Suppressor macrophage (primary cell): ENCODE measurements around the gene NTN5.
A peak's percentile ranks its signal among the peaks of the same experiment; 100 is the strongest.
"Not testable (repeated sequence)": the region's sequence is repeated elsewhere in the genome, so short reads cannot be mapped to it uniquely, and the experiment has no call there.

ENCODE experiments used
- DNase-seq, 4 experiments: peaks; one replicate each; pipeline ENCODE4 v3.0.0-alpha.2; 2020 to 2022

NTN5 gene

DNA sequence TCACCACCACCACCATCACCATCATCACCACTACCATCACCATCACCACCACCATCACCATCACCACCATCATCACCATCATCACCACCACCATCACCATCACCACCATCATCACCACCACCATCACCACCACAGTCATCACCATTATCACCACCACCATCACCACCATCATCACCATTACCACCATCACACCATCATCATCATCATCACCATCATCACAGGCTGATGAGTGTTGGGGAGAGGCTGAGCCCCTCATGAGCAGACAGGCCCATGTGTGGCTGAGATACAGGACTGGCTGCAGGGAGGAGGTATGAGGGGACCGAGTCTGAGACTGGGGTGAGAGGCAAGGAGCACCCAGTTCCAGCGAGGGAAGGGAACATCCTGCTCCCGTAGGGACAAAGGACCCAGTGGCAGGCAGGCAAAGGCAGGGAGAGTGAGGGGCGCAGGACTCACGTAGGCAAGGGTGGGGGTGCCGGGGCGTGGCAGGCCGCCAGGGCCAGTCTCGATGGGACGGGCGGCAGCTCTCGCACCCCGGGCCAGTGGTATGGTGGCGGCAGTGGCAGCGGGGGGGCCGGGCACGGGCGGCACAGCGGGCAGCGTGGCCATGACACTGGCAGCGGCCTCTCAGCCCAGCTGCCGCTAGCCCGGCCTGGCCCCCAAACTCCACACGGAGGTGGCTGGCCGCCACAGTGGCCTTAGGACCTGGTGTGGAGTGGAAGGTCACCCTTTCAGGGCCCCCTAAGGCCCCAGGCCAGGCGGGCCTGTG, 2.7 kb downstream of the NTN5 start:
- DNase-seq = no peak

DNA sequence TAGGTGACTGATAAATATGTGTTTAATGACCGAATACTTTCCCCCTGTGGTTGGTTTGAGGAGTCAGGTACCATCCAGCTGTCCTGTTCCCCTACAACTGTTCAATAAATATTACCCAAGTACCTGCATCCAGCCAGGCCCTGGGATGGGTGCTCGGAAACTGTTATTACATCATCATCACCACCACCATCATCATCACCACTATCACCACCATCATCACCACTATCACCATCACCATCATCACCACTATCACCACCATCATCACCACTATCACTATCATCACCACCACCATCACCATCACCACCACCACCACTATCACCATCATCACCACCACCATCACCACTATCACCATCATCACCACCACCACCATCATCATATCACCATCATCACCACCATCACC, 4.1 kb downstream of the NTN5 start:
- DNase-seq = no peak

DNA sequence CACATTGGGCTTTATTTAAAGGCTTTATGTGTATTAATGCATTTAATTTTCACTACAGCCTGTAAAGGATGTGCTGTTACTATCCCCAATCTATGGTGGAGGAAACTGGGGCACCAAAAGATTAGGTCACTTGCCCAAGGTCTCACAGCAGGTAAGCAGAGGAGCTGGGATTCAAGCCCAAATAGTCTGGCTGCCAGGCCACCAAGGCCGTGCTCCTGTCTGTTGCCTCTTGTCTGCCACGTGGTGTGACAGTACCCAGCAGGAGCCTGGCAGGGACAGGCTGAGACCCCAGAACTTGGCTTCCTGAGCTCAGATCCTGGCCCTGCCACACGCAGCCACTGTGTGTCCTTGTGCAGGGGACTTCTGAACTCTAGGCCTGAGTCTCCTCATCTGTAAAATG, 4.5 kb downstream of the NTN5 start:
- no peak for DNase-seq

DNA sequence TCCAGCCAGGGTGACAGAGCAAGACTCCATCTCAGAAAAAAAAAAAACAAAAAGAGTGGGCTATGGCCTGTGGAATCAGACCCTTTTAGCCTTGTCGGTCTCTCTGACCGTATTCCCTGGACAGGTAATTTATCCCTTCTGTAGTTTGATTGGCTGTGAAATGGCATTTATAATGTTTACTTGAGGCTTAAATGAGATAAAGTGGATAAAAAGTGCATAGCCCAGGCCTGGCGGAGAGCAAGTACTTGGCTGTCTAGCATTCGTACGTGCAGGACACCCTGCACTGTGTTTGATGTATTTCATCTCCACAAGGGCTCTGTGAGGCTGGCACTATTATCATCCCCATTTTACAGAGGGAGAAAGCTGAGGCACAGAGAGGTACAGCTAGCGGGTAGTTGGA, 7.0 kb downstream of the NTN5 start:
- DNase-seq = no peak

DNA sequence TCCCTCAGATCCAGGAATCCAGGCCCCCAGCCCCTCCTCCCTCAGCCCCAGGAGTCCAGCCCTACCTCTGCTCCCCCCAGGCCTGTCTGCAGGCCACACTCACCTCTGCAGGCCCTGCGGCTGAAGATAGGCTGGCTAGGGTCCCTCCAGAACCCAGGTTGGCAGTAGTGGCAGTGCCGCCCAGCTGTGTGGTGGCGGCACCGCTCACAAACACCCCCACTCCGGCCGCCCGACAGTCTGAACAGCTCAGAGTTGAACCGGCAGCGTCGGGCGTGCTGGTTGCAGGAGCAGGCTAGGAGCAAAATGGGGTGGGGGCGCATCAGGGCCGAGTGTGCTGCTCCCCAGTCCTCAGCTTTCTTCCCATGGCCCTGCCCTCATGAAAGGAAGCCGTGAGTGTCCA, 8.3 kb downstream of the NTN5 start:
- no peak for DNase-seq

DNA sequence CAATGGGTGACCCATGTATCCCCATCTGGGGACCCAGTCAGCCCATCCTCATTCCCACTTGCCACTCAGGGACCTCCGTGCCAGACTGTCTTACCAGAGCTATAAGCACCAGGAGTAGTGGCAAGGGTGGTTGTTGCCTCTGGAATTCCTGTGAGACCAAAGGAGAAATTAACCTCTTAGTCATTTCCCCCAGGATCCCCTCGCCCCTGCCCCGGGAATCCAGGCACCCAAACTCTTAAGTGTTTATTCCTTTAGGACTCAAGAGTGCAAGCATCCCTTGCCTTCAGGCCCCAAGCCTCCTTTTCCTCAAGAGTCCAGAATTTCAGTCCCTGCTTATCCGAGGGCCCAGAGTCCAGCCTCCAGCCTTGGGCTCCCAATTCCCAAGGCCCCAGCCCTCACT, 9.2 kb downstream of the NTN5 start:
- DNase-seq = no peak

DNA sequence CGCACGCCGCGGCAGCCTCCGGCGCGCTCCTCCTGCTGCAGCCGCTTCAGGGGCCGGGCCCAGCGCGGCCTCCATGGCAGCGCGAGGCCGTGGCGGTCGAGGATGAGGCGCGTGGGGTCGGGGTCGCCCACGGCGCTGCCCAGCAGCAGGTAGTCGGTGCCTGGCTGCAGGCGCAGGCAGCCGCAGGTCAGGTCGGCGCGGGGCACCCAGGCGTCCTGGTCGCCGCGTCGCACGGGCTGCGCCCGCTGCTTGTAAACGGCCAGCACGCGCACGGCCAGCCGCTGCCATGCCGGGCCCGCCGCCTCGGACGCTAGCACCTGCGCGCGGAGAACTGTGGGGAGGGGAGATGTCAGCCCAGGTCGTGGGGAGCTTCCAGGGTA, 11.1 kb downstream of the NTN5 start:
- no peak for DNase-seq

DNA sequence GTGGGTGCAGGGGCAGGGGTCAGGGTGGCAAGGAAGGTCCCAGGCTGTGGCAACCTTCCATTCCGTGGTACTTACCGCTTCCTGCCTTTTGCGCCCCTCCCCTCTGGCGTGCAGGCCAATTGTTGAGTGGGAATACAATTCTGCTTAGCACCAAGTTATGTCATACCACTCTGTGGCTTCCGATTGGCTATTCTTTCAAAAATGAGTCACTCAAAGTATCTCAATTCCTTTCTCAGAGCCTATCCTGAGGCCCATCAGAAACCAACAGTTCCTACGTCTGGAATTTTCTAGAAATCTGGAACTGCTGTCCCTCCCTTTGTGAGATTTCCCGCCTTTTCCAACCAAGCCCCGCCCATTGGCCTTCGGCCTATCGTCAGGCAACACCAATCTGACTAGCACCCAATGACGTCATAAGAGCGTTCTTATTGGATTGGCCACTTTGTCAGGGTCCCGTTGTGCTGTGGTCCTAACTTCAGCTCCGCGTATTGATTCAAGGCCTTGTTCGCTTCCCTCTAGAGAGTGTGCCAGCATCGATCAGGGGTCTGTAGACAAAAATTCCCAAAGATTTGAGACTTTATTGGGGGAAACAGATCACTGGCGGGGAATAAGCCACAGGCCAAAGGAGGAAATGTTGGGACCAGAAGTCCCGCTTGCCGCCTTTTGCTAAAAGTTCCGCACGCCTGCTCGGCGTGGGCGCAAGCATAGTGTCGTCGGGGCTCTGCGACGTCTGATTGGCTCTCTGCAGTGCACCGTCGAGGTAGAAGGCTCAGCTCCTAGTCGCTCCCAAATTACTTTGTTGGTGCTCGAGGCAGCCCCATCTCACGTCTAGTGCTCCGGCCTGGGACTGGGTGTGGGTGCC, 11.7 kb downstream of the NTN5 start:
- peak; percentile 89 to 93 (median 90) for DNase-seq

DNA sequence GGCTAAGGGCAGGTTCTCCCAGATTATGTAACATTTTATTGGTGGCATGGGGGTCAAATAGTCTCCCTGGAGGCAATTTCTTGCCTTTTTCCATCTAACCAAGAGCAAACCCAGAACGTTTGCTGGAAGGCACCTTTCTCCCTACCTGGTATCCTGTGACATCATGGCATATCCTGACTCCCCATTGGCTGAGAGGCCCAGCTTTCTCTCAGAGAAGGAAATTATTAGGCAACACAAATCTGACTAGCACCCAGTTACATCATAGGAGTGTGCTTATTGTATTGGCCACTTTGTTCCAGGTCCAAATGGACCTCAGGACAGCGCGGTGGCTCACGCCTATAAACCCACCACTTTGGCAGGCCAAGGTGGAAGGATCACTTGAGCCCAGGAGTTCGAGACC, 13.0 kb downstream of the NTN5 start:
- peak; percentile 21 to 47 (median 34) for DNase-seq

DNA sequence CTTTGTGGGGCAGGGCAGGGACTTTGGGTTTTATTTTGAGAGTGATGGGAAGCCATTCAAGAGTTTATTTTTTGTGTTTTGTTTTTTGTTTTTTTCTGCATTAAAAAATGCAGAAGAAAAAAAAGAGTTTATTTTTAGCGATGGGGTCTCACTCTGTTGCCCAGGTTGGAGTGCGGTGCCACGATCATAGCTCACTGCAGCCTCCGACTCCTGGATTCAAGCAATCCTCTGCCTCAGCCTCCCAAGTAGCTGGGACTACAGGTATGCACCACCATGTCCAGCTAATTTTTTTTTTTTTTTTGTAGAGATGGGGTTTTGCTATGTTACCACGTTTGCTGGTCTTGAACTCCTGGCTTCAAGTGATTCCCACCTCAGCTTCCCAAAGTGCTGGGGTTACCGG, 14.3 kb downstream of the NTN5 start:
- no peak for DNase-seq

DNA sequence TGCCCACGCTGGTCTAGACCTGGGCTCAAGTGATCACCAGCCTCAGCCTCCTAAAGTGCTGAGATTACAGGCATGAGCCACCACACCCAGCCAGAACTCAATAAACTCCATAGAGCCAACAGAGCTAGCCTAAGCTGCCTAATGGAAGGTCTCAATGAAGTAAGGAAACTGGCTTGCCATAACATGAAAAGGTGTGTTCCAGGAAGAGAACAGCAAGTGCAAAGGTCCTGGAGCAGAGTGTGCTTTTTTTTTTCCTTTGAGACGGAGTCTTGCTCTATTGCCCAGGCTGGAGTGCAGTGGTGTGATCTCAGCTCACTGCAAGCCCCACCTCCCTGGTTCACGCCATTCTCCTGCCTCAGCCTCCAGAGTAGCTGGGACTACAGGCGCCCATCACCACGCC, 15.0 kb downstream of the NTN5 start:
- not testable (repeated sequence) for DNase-seq

DNA sequence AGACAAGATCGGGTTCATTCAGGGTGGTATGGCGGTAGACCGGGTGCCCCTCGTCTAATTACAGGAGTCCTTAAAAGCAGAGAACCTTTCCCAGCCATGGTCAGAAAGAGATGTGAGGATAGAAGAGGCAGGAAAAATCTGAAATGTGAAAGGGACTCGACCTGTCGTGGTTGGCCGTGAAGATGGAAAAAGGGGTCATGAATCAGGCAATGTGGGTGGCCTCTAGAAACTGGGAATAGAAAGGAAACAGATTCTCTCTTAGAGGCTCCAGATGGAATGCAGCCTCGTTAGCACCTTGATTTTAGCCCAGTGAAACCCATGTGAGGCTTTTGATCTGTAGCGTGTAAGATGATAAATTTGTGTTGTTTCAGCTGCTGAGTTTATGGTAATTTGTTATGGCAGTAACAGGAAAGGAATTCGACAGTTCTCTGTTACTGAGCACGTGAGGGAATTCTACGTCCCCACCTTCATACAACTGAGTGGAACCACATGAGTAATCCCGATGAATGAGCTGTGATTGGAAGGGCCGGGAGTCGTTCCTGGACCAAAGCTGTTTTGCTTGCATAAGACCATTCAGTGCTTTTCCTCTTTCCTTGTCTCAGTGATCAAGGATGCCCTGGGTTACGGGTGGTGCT, 15.9 kb downstream of the NTN5 start:
- no peak for DNase-seq

DNA sequence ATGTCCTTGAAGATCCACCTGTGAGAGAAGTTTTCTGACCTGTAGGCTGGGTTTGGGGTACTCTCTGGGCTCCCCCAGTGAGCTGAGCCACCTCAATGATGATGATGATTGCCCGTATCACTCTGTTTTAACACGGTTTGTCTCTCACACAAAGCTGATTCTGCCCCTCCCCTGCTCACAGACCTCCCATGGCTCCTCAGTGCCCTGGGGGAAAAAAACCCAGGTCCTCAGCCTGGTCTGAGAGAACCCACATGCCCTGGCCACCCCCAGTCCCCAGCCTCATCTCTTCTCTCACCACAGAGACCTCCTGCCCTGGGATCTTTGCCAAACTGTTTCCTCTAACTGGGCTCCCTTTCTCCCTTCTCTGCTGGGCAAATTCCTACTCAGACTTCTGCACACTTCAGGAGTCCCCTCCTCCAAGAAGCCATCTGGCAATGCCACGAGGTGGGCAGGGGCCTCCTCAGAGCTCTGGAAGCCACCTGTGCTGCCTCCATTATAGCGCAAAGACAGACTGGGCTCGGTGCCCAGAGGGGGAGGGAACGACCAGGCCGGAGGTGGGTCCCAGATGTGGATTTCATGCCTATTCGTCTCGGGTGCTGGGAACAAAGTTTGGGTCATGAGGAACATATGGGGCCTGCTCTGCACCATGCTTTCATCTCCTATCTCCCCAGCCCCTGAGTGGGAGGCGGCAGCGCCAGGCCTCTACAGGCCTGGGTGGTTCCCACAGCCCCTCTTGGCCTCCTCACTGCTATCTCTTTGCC, 18.3 kb downstream of the NTN5 start:
- no peak for DNase-seq

DNA sequence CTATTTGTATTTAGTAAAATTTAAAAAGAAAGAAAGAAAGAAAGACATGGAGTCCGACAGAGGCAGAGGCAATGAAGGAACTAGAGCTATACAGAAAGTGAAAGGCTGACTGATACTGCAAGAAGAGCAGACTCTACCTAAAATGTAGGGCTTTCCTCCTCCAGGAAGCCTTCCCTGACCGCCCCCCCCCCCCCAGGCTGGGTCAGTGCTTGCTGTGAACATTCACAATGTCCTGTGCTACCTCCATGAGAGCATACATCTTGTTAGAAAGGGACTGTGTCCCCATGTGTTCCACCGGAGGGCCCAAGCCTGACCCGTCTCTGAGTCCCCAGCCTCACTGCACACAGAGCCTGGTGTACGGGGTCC, 21.2 kb downstream of the NTN5 start:
- DNase-seq = no peak

DNA sequence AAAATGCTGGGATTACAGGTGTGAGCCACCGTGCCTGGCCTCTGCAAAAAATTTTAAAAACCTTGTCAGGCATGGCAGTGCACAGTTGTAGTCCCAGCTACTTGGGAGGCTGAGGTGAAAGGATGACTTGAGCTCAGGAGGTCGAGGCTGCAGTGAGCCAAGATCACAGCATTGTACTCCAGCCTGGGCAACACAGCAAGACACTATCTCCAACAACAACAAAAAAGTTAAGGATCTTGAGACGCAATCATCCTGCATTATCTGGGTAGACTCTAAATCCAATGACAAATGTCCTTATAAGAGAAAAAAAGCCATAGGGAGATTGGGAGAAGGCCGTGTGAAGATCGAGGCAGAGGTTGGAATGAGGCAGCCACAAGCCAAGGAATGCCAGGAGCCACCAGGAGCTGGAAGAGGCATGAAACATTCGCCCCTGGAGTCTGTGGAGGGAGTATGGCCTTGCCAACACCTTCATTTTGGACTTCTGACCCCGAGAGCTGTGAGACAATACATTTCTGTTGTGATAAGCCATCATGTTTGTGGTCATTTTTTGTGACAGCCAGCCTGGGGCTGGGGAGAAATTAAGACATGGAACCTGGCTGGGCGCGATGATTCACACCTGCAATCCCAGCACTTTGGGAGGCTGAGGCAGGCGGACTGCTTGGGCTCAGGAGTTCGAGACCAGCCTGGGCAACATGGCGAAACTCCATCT, 21.7 kb downstream of the NTN5 start:
- DNase-seq = no peak

DNA sequence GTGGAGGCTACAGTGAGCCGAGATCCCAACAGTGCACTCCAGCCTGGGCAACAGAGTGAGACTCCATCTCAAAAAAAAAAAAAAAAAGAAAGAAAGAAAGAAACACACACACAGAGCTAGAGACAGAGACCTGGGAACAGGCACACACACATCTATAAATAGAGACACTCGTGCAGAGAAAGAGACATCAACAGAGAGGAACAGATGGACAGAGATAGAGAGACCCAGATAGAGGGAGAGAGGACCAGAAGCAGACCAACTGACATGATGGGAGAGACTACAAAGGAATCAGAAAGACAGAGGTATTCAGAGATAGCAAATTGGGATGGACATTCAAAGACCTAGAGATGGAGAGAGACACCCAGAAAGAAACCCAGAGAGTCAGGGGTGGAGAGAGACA, 24.7 kb downstream of the NTN5 start:
- DNase-seq = no peak

DNA sequence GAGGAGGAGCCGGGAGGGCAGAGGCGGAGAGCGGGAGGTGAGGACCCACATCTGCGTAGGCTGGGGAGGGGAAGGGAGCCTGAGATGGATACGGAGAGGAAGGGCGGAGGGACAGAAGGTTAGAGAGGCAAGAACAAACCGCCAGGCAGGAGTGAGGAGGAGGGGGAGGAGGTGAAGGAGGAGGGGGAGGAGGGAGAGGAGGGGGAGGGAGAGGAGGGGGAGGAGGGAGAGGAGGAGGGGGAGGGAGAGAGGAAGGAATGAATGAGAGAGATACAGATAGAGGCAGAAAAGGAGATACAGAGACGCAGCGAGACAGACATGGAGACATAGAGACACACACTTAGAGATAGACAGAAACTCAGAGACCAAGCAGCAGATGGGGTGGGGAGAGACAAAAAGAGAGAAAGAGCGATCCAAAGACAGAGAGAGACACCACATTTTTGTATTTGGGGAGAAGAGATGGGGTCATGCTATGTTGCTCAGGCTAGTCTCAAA, 26.0 kb downstream of the NTN5 start:
- DNase-seq = no peak

DNA sequence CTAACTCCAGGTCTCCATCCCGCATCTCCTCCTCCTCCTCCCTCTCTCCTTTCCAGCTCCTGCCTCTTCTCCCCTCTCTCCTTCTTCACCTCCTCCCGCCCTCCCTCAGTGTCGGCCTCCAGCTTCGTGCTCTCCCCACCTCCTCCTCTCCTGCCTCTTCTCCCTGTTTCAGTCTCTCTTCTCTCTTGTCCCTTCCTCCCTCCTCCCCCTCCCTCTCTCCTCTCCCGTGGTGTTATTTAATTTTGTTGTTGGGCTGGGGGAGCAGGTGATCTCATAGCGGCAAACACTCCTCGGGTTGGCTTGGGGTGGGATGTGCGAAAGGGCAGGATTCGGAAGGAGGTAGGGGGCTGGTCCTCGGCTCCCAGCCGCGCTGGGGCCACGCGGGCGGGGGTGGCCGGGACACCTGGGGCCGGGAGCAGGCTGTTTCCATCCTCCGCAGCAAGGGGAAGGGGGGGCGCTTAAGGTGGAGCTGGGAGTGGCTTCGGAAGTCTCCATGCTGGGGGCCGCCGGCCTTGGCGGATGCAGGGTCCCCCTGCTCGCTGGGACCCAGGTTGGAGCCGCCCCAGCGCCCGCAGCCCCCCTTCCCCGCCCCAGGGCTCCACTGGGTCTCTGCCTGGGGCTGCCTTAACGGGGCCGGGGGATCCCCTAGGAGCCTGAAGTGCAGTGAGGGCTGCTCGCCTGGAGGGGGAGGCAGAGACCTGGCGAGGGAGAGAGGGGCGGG, 26.7 kb downstream of the NTN5 start, which contains the start of gene CA11:
CA11 (minus strand) TSS at position 187 of the 721 bp plus-strand sequence. CDS start 555 bp downstream, outside the sequence.
- DNase-seq = peak; percentile 80 to 93 (median 88)

DNA sequence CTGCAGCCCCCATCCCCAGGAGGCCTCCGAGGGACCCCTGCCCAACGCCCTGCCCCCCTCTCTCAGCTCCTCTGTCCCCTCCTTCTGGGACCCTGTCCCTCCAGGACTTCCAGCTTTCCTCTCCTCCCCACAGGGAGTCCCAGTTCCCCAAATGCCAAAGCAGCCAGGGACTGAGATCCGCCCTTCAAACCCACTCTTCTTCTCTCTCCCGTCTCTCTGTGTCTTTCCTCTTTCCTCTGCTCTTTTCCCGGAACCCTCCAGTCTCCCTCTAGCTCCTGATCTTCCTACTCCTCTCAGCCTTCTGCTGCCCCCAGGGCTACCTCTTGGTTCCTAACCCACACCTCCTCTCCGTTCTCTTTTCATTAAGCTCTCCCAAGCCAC, 27.2 kb downstream of the NTN5 start:
- DNase-seq = peak in 3 of 4 experiments; percentile 41 to 56 (median 41)

DNA sequence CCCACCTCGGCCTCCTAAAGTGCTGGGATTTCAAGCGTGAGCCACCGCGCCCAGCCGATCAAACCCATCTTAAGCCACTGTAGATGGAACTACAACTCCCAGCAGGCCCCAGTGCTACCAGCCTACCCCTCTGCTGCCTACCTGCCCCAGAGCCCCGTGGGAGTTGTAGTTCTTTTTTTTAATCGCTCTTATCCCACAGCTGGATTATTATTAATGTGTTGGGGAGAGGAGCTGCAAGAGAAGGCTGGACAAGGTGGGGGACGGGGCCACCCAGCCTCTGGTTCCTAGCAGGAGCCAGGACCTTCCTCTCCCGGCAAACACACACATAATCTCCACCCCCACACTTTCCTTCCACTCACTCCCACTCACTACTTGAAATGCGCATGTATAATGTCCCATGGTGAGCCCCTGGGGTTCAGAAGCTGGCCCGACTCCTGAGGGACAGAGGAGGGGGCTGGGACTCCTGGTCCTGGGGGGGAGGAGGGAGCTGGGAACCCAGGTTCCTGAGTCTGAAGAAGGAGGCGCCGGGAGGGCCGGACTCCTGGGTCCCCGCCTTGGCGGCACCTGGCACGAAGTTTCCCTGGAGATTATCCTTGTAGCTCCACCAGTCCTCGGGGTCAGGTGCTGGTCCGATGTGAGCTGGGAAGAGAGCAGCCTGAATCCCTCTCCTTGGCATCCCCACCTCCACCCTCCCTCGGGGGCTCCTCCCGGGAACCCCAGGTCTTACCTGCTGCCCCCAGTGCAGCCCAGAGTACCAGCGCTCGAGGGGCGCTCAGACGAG, 27.8 kb downstream of the NTN5 start:
- peak; percentile 73 to 86 (median 80) for DNase-seq
